GM19238 (cell line): ENCODE data around the gene EIF1AX.
"Not testable (repeated sequence)": the region's sequence is repeated elsewhere in the genome, so short reads cannot be mapped to it uniquely, and the experiment has no call there.

Experiments used
- DNase-seq: peaks from one replicate; pipeline ENCODE4 v3.0.0; 2011; ENCODE audit warnings: low spot score; ENCODE audit not compliant: insufficient read length

EIF1AX gene

GRCh38 chrX:20127440-20127839 is 14.2 kb downstream of the EIF1AX start:
- not testable (repeated sequence) for DNase-seq

GRCh38 chrX:20126833-20127232 is 14.8 kb downstream of the EIF1AX start:
- not testable (repeated sequence) for DNase-seq

- DNase-seq = no peak
These were observed 16.7 kb downstream of the EIF1AX start for GRCh38 chrX:20124964-20125363.

DNA sequence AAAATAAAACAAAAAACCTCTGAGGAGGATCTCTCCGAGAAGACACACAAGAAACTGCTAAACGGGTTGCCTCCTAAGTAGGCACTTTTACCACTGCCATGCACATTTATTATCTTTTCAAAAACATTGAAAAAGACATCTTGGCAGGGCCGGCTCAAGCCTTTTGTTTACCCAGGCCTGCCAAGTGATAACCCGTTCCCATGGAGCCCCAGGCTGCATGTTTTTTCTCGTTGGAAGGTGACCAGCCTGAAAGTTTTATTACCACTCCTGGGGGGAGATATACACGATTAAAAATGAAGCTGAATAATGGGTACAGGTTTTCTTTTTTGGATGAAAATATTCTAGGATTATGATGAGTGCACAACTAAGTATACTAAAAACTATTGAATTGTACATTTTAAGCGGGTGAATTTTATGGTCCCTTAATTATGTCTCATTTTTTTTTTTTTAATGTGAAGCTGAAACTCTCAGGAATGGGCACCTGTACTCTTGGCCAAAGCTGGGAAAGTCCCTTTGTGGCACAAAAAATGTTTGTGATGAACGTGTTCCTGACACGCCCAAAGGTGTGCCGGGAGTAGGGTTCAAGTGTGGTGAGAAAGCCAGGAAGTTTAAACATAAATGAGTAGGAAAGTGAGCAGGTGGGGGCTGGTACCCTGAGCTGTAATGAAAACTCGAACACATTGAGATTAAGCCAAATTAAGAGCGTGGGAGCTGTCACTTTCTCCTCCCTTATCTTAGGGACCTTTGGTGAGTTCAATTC is 23.4 kb downstream of the EIF1AX start:
- DNase-seq = no peak

- DNase-seq = no peak
These were observed 24.9 kb downstream of the EIF1AX start, which contains the start of gene MAP7D2 for GRCh38 chrX:20116577-20117240. Gene MAP7D2, minus strand, starts transcription at chrX:20116907. Its CDS starts 28 bp downstream, at chrX:20116879.

DNA sequence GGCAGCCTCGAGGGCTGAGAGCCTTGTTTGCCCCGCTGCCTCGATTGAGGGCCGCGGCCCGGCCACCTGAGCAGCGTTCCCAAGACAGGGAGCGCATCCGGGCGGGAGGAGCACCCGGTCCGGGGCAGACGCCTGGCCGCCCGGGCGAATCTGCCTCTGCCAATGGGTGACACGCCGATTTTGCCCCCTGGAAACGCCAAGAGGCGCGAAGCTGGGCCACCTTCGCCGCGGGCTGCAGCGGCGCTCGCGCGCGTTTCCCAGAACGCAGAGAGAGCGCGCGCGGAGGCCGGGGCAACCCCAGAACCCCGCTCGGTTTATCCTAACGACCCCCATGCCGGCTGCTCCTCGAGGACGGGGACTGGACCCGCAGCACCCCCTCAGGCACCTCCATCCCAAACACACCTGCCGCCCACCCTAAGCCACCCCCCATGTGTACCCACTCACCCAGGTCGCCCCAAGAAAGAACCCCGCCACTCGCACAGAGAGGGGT is 25.5 kb downstream of the EIF1AX start:
- DNase-seq = no peak

- DNase-seq = no peak
These were observed 29.4 kb downstream of the EIF1AX start for GRCh38 chrX:20112022-20112774.

DNA sequence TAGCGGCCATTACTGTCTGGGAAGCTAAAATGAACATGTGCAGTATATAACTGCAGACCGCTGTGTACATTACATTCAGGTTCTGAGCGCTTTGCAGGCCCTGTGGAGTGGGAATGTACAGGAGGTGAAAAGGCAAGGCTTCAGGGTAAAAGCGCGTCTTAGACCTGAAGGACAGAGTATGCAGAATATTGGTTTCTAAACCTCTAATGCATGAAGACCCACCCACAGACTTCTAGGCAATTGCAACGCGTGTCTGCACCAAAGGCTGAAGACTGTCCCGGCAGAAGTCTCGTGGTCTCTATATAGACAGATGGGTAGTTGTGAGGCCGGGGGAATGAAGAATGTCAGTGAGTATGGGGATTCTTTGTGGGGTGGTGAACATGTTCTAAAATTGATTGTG is 30.4 kb downstream of the EIF1AX start:
- no peak for DNase-seq

GRCh38 chrX:20101934-20102581 is 39.6 kb downstream of the EIF1AX start:
- no peak for DNase-seq

GRCh38 chrX:20091499-20091898 is 50.1 kb downstream of the EIF1AX start:
- DNase-seq = no peak

DNA sequence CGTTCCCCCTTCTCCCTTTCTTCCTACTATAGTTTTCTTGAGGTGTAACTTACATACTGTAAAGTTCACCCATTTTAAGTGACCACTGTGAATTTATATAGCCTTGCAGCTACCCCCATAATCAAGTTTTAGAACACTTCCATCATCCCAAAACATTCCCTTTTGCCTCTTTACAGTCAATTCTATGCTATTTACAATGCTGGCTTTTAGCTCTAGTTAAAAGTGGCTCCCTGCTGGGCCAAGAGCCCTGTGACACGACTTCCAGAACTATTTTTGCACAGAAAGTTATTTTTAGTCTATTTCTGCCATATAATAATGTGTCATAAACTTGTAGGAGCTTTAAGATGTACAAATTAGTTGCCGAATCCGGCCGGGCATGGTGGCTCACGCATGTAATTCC is 51.8 kb downstream of the EIF1AX start:
- no peak for DNase-seq

- no peak for DNase-seq
These were observed 61.4 kb downstream of the EIF1AX start for GRCh38 chrX:20080277-20080676.
